Lower lobe of right lung (tissue), 1 donor: ENCODE data around the gene PADI3. TPM values are rescaled to one million over a fixed set of nuclear protein-coding genes. Genes with fewer than 3 reads are reported as not detected.

ENCODE experiments used
- microRNA-seq: library from miRNA; unstranded; fragments of <30 nt; microRNA quantifications from one replicate; pipeline ENCODE4 v1.2.0, GENCODE V29; 2020; ENCODE audit warnings: borderline number of aligned reads
- total RNA-seq: library from RNA; stranded (reverse); fragmentation: NEBNext Ultra II Directional; extraction: Animal tissue kit (Norgen Biotek cat#: 25700); gene quantifications from one replicate; pipeline ENCODE4 v1.2.1, GENCODE V29; 2021
- donor health status: DM: no; HTN: yes; CAD: no; lungs with severe emphysema.

The PADI3 gene
- total RNA-seq, 1 donor from 2014 or later, result not detected

Small RNAs within 50 kb of the gene (microRNA-seq; reads per million reads assigned to microRNA genes)
- gene MIR3972, result not detected

Other genes with a start within 250 kb of the PADI3 start
- 39.9 TPM for gene ATP13A2, start 237.2 kb upstream of the PADI3 start, total RNA-seq
- 79.8 TPM for gene SDHB, start 195.1 kb upstream of the PADI3 start, total RNA-seq
- gene PADI2, start 129.6 kb upstream of the PADI3 start, total RNA-seq, result 18.4 TPM
- gene PADI1, start 44.0 kb upstream of the PADI3 start, total RNA-seq, result not detected
- gene PADI4, start 59.1 kb downstream of the PADI3 start, total RNA-seq, result 7.2 TPM
- not detected for gene PADI6, start 123.1 kb downstream of the PADI3 start, total RNA-seq
- gene RCC2, start 190.6 kb downstream of the PADI3 start, total RNA-seq, result 65.8 TPM